HepG2 (cell line): ENCODE measurements around the gene COX6B1. TPM values are rescaled to one million over a fixed set of nuclear protein-coding genes. Genes with fewer than 3 reads are reported as not detected.

Experiments used
- ATF6 ChIP-seq: sonication (generic); formaldehyde crosslinking; conservative IDR thresholded peaks from 2 replicates; pipeline ENCODE4 v1.4.0; 2020; ENCODE audit warnings: missing genetic modification reagents
- ATF7-NPFF ChIP-seq: sonication (generic); formaldehyde crosslinking; IDR thresholded peaks from 2 replicates; pipeline ENCODE4 v1.8.1; 2023; ENCODE audit warnings: mild to moderate bottlenecking, low read depth, missing genetic modification reagents, moderate library complexity
- HDAC2 ChIP-seq: sonication (generic); formaldehyde crosslinking; IDR thresholded peaks from 2 replicates; pipeline ENCODE4 v1.4.0; 2020; ENCODE audit warnings: missing genetic modification reagents
- HIVEP1 ChIP-seq: sonication (generic); formaldehyde crosslinking; IDR thresholded peaks from 2 replicates; pipeline ENCODE4 v1.4.0; 2020; ENCODE audit warnings: mild to moderate bottlenecking, missing genetic modification reagents
- HNRNPUL1 ChIP-seq: fragments of 200-400 bp; formaldehyde crosslinking; IDR thresholded peaks from 2 replicates; pipeline ENCODE4 v1.6.1; 2017; ENCODE audit warnings: low read depth, mild to moderate bottlenecking, low read length, moderate library complexity
- IKZF4 ChIP-seq: sonication (generic); formaldehyde crosslinking; IDR thresholded peaks from 2 replicates; pipeline ENCODE4 v1.5.1; 2020; ENCODE audit warnings: borderline replicate concordance, mild to moderate bottlenecking, low read depth, missing genetic modification reagents; ENCODE audit errors: not compliant biosample characterization
- NFIC ChIP-seq: IDR thresholded peaks from 2 replicates; pipeline ENCODE4 v1.6.1; 2012; ENCODE audit warnings: mild to moderate bottlenecking, low read length, inconsistent platforms
- NKX3-1 ChIP-seq: sonication (generic); formaldehyde crosslinking; IDR thresholded peaks from 2 replicates; pipeline ENCODE4 v1.5.0; 2020; ENCODE audit warnings: missing genetic modification reagents
- RFX5 ChIP-seq: IDR thresholded peaks from 2 replicates; pipeline ENCODE4 v1.6.1; 2011; ENCODE audit warnings: low read depth, low read length, improper control_type of control experiment
- SMAD9 ChIP-seq: sonication (generic); formaldehyde crosslinking; IDR thresholded peaks from 2 replicates; pipeline ENCODE4 v1.5.1; 2020; ENCODE audit warnings: mild to moderate bottlenecking, missing genetic modification reagents
- ZBTB20 ChIP-seq: sonication (generic); formaldehyde crosslinking; IDR thresholded peaks from 2 replicates; pipeline ENCODE4 v1.8.1; 2023; ENCODE audit warnings: missing genetic modification reagents, low read depth, mild to moderate bottlenecking, borderline replicate concordance
- ZNF207 ChIP-seq: fragments of 450-650 bp; IDR thresholded peaks from 2 replicates; pipeline ENCODE4 v1.6.1; 2016; ENCODE audit warnings: antibody characterized with exemption, borderline replicate concordance
- ZNF460 ChIP-seq: sonication (generic); formaldehyde crosslinking; IDR thresholded peaks from 2 replicates; pipeline ENCODE4 v1.5.1; 2020; ENCODE audit warnings: missing genetic modification reagents, mild to moderate bottlenecking, borderline replicate concordance
- ZNF556 ChIP-seq: sonication (generic); formaldehyde crosslinking; IDR thresholded peaks from 2 replicates; pipeline ENCODE4 v1.4.0; 2020; ENCODE audit warnings: mild to moderate bottlenecking, missing genetic modification reagents, borderline replicate concordance
- polyA plus RNA-seq, 8 experiments: library from polyadenylated mRNA; depleted of rRNA in 3 of 8; stranded (reverse) in 7 of 8; unstranded in 1 of 8; fragments of >200 nt; fragmentation: Illumina TruSeq in 4 of 8; extraction: Trizol in 4 of 8; gene quantifications; 2 replicates each; pipeline versions ENCODE4 v1.2.1 to v1.2.3, GENCODE V29; 2011 to 2016; ENCODE audit warnings: low read depth in 4 of 8, missing spikeins in 1 of 8, mixed read lengths in 1 of 8; ENCODE audit not compliant: insufficient read depth in 1 of 8
- total RNA-seq, 5 experiments: library from RNA; depleted of rRNA; stranded (reverse); fragments of >200 nt; fragmentation: Illumina TruSeq; extraction: Trizol; gene quantifications; 2 replicates each; pipeline ENCODE4 v1.2.3, GENCODE V29; 2016; ENCODE audit warnings: low read depth in 1 of 5
- TF ChIP-seq, protein P1 (sequence below): IDR thresholded peaks from 2 replicates; pipeline ENCODE4 v1.6.1; 2016; ENCODE audit warnings: low read depth, control low read depth
- TF ChIP-seq, protein P2 (sequence below): sonication (generic); formaldehyde crosslinking; IDR thresholded peaks from 2 replicates; pipeline ENCODE4 v1.9.0; 2022; ENCODE audit warnings: missing genetic modification reagents, mild to moderate bottlenecking, borderline replicate concordance
- TF ChIP-seq, protein P3 (sequence below): sonication (generic); formaldehyde crosslinking; IDR thresholded peaks from 2 replicates; pipeline ENCODE4 v1.4.0; 2020; ENCODE audit warnings: mild to moderate bottlenecking, missing genetic modification reagents

The COX6B1 gene
- total and polyA plus RNA-seq, 2 of the 13 experiments (the other 11 are each of a cell fraction or from before 2014, with no cell fraction given): 481 to 487 TPM

DNA sequence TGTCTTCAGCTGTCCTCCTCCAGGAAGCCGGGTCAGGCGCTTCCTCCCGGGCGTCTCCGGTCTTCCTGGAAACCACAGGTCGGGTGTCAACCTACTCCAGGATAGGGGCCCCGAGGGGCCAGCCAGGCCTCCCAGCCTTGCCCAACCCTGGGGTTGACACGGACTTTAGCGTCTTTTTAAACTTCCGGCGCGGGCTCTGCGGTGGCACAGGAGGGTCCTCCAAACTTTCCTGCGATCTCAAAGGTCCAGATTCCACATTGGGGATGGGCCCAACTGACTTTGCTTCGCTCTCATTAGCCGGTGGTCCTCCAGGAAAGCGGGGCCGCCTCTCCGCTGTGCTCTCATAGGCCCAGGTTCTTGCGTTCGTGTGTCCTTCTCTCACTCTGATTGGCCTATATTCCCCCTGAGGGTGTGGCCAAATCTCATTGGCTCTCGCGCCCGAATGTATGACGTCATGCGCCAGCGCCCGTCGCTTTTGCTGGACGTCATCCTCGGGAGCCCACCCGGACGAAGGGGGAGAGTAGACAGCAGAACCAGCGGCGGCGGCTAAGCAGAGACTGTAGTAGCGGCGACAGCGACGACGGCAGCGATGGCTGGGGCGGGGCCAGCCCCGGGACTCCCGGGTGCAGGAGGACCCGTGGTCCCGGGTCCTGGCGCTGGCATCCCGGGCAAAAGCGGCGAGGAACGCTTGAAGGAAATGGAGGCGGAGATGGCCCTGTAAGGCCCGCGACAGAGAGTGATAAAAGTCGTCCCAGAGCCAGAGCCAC is 19.4 kb upstream of the COX6B1 start, which contains the start of gene RBM42 (continued):
- TF ChIP-seq, protein P1, sequence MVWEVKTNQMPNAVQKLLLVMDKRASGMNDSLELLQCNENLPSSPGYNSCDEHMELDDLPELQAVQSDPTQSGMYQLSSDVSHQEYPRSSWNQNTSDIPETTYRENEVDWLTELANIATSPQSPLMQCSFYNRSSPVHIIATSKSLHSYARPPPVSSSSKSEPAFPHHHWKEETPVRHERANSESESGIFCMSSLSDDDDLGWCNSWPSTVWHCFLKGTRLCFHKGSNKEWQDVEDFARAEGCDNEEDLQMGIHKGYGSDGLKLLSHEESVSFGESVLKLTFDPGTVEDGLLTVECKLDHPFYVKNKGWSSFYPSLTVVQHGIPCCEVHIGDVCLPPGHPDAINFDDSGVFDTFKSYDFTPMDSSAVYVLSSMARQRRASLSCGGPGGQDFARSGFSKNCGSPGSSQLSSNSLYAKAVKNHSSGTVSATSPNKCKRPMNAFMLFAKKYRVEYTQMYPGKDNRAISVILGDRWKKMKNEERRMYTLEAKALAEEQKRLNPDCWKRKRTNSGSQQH: peak; percentile 67; the same call in 1 of the 2 replicates
- TF ChIP-seq HNRNPUL1: no peak
- TF ChIP-seq ZNF556: peak; percentile 68; the same call in 1 of the 2 replicates
- TF ChIP-seq ATF7-NPFF: no peak
- TF ChIP-seq RFX5: peak; percentile 91
- TF ChIP-seq ZNF207: no peak
- no peak for TF ChIP-seq SMAD9 (CRISPR knock-in tag)
- TF ChIP-seq ATF6: no peak
- peak; percentile 77; the same call in 1 of the 2 replicates for TF ChIP-seq HIVEP1 (CRISPR knock-in tag)
- TF ChIP-seq ZBTB20 (CRISPR knock-in tag): no peak
- peak; percentile 52; the same call in 1 of the 2 replicates for TF ChIP-seq NFIC
- TF ChIP-seq NKX3-1 (CRISPR knock-in tag): 0 out of 2 replicates have a peak, but pooled peaks have one; percentile 66
- no peak for TF ChIP-seq ZNF460 (CRISPR knock-in tag)
- TF ChIP-seq HDAC2 (CRISPR knock-in tag): peak; percentile 95
- TF ChIP-seq, protein P2, sequence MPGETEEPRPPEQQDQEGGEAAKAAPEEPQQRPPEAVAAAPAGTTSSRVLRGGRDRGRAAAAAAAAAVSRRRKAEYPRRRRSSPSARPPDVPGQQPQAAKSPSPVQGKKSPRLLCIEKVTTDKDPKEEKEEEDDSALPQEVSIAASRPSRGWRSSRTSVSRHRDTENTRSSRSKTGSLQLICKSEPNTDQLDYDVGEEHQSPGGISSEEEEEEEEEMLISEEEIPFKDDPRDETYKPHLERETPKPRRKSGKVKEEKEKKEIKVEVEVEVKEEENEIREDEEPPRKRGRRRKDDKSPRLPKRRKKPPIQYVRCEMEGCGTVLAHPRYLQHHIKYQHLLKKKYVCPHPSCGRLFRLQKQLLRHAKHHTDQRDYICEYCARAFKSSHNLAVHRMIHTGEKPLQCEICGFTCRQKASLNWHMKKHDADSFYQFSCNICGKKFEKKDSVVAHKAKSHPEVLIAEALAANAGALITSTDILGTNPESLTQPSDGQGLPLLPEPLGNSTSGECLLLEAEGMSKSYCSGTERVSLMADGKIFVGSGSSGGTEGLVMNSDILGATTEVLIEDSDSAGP (CRISPR knock-in tag): peak; percentile 79; the same call in 1 of the 2 replicates
- TF ChIP-seq IKZF4 (CRISPR knock-in tag): no peak
- TF ChIP-seq, protein P3, sequence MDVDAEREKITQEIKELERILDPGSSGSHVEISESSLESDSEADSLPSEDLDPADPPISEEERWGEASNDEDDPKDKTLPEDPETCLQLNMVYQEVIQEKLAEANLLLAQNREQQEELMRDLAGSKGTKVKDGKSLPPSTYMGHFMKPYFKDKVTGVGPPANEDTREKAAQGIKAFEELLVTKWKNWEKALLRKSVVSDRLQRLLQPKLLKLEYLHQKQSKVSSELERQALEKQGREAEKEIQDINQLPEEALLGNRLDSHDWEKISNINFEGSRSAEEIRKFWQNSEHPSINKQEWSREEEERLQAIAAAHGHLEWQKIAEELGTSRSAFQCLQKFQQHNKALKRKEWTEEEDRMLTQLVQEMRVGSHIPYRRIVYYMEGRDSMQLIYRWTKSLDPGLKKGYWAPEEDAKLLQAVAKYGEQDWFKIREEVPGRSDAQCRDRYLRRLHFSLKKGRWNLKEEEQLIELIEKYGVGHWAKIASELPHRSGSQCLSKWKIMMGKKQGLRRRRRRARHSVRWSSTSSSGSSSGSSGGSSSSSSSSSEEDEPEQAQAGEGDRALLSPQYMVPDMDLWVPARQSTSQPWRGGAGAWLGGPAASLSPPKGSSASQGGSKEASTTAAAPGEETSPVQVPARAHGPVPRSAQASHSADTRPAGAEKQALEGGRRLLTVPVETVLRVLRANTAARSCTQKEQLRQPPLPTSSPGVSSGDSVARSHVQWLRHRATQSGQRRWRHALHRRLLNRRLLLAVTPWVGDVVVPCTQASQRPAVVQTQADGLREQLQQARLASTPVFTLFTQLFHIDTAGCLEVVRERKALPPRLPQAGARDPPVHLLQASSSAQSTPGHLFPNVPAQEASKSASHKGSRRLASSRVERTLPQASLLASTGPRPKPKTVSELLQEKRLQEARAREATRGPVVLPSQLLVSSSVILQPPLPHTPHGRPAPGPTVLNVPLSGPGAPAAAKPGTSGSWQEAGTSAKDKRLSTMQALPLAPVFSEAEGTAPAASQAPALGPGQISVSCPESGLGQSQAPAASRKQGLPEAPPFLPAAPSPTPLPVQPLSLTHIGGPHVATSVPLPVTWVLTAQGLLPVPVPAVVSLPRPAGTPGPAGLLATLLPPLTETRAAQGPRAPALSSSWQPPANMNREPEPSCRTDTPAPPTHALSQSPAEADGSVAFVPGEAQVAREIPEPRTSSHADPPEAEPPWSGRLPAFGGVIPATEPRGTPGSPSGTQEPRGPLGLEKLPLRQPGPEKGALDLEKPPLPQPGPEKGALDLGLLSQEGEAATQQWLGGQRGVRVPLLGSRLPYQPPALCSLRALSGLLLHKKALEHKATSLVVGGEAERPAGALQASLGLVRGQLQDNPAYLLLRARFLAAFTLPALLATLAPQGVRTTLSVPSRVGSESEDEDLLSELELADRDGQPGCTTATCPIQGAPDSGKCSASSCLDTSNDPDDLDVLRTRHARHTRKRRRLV (CRISPR knock-in tag): no peak
